GM19467 (cell line): Measurements from ENCODE around the gene KRTAP3-1.
"Not testable (repeated sequence)": the region's sequence is repeated elsewhere in the genome, so short reads cannot be mapped to it uniquely, and the experiment has no call there.

Source experiments
- ATAC-seq: cut with Tn5 transposase; IDR thresholded peaks from one replicate; pipeline ENCODE4 v1.9.1; 2021; ENCODE audit warnings: mild to moderate bottlenecking, moderate library complexity; ENCODE audit not compliant: unreplicated experiment

KRTAP3-1 gene

DNA sequence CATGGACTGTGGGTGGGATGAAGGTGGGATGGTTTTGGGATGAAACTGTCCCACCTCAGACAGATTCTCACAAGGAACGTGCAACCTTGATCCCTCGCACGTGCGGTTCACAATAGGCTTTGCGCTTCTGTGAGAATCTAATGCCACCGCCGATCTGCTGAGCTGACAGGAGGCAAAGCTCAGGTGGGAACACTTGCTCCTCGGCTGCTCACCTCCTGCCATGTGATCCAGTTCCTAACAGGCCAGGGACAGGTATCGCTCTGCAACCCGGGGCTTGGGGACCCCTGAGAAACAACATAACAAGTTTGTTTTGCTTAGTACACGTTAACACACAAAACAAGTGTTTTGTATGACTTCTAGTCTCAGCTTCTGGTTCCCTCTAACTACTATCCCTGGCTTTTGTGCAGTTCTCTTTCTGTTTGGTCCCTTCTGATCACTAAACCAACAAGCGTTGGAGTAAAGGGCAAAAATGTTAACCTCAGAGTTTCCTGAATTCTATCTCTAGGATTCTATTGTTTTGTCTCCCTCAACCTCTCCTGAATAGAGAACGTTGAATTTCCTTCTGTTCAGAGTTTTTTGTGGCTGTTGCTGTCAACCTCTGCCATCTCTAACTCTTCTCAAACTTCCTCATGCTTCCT is 7.8 kb upstream of the KRTAP3-1 start:
- ATAC-seq, result no peak

GRCh38 chr17:41015454-41015853 is 6.5 kb upstream of the KRTAP3-1 start:
- no peak for ATAC-seq

DNA sequence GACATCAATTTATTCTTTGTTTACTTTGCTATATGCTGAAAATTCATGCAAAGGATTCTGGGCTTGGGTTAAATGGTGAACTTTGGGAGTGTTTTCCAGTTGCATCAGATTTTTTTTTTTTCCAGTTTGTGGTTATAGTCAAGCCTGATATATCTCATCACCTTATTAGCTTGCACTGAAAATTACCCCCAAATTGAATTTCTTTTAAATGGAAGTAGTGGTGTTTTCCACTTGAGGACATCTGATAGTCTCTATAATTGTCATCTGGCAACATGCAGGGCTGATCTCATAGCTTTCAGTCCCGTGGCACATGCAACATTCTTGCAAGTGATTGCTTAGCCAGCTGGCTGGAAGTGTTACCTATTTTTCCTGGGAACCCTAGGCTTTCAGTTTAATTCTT is 4.7 kb upstream of the KRTAP3-1 start:
- ATAC-seq, result no peak

DNA sequence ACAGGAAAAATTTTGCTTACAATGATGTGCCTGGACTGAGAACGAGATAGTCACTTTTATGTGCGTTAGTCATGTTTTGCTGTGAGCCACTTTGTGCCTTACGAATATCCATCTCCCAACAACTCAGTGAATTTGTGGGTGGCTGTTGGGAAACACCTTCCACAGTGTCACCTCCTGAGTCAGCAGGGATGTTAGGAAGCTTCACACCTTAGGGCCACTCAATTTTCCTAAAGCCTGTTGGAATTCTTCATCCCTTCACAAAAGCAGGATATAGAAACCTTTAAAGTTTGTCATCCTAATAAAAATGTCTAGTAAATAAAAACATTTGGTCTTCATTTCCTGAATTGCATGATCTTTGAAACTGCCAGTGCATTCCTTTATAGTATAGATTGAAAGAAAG is 4.3 kb upstream of the KRTAP3-1 start:
- no peak for ATAC-seq

DNA sequence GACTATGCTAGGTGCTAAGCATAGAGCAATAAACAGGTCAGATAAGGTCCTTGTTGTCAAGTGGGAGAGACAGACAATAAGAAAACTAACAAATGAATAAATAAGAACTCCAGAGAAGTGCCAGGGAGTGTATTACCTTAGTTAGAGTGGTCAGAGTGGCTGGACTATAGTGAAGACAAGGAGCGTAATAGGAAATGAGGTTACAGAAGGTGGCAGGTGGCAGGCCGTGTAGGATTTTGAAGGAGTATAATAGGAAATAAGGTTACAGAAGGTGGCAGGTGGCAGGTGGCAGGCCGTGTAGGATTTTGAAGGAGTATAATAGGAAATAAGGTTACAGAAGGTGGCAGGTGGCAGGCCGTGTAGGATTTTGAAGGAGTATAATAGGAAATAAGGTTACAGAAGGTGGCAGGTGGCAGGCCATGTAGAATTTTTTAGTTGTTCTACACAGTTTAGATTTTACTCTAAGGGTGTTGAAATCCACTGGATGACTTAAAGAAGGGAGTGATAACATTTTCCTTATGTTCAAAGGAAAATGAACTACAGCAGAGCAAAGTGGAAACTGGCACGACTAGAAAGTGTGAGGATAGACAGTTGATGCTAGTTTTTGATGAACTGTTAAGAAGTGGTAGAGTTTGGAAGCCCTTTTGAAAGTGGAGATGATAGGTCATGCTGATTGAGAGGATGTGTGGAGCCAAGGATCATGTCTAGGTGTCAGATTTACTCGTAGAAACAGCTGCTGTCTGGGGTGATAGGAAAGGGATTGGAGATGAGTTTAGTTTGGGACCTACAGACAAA is 3.6 kb upstream of the KRTAP3-1 start:
- no peak for ATAC-seq

- no peak for ATAC-seq
These were observed 1.5 kb upstream of the KRTAP3-1 start for GRCh38 chr17:41010441-41010840.

GRCh38 chr17:41009936-41010335 is 1.0 kb upstream of the KRTAP3-1 start:
- ATAC-seq, result no peak

GRCh38 chr17:41009301-41009760 is 403 bp upstream of the KRTAP3-1 start:
- ATAC-seq, result no peak

DNA sequence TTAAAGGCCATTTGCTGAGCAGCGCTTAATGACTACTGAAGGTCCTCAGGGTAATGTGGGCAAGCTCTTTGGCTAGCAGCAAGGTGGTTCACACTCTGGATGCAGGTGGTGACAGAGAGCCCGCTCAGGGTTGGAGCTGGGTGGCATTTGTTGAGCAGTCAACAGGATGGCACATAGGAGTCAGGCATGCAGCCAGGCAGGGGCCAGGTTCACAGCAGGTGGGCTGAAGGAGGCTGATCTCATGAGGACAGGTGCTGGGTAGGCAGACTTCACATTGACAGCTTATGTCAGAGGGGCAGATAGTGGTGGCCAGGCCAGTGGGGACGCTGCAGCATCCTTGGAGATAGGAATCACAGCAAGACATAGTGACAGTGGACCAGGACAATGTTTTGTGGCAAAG is 4.5 kb downstream of the KRTAP3-1 start:
- no peak for ATAC-seq

- ATAC-seq, result no peak
These were observed 5.0 kb downstream of the KRTAP3-1 start for GRCh38 chr17:41003926-41004325.

DNA sequence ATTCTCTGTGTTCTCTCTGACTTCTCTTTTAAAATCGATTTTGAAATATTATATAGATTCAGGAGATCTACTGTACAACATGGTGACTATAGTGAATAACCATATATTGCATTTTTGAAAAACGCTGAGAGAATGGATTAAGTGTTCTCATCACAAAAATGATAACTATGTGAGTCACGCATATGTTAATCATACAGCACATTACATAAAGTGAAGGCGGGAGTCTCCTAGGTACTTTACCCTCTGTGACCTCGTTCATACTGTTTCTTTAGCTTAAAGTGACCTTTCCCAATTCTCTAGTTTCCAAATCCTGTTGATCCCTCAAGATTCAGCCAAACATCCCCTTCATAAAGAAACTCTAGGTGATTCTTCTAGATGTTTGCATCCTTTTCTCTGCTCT is 6.1 kb downstream of the KRTAP3-1 start:
- no peak for ATAC-seq

GRCh38 chr17:41001795-41002194 is 7.1 kb downstream of the KRTAP3-1 start:
- no peak for ATAC-seq

DNA sequence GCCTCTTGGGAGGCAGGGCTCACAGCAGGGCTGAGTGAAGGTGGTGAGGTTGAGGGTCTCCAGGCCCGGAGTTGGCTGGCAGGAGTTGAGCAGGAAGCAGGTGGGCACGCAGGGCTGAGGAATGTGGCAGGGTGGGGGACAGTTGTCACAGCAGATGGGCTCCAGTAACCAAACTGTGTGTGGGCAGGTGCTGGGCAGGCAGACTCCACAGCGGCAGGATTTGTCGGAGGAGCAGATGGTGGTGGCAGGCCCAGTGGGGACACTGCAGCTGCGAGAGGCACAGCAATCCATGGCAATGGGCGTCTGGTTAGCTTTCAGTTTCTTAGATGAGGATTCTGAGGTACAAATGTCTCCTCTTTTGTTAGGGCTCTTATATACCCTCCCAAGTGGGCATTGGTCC is 9.4 kb downstream of the KRTAP3-1 start, which contains the start of gene KRTAP3-2:
KRTAP3-2 (minus strand) TSS at position 344 of the 400 bp plus-strand sequence; CDS start at position 291, 53 bp downstream.
- ATAC-seq, result not testable (repeated sequence)

DNA sequence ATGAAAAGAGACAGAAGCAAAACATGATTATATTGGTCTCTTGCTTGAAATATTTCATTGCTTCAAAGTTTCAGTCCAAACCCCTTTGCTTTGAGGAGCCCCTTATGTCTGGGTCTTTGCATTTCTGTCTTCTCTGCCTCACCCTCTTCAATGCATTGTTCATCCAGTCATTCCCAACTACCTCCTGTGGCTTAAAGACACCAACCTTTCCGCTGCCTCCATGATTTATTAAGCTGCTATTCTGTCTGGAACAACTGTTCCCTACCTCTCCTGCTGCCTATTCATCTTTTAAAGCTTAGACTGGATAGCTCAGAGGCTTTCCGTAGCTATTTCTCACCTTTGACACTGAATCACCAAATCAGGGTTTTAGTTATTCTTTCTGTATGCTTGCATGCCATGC is 11.6 kb downstream of the KRTAP3-1 start:
- ATAC-seq, result no peak

- no peak for ATAC-seq
These were observed 12.1 kb downstream of the KRTAP3-1 start for GRCh38 chr17:40996829-40997228.

DNA sequence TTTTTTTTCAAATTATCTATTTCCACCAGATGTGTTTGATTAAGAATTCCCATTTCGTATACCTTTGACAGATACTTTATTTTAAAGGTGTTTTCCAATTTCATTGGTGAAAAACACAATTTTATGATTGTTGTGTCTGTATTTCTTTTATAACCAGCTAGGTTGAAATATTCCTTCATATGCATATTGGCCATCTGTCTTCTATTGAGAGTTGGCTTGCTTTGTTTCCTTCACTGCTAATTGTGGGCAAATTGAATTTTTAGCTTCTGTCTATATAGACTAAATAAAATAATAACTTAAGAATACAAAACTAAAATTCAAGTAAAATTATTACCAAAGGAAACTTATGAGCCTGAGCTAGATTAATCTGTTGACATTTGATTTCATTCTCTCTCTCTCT is 13.8 kb downstream of the KRTAP3-1 start:
- no peak for ATAC-seq

DNA sequence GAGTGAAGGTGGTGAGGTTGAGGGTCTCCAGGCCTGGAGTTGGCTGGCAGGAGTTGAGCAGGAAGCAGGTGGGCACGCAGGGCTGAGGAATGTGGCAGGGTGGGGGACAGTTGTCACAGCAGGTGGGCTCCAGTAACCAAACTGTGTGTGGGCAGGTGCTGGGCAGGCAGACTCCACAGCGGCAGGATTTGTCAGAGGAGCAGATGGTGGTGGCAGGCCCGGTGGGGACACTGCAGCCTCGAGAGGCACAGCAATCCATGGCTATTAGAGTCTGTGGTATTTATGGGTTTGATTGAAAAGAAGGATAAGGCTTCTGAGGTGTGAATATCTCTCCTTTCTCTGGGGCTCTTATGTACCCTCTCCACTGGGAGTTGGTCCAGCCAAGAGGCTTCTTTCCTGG is 15.1 kb downstream of the KRTAP3-1 start, which contains the start of gene KRTAP3-3:
KRTAP3-3 (minus strand) TSS at position 326 of the 400 bp plus-strand sequence; CDS start at position 259, 67 bp downstream.
- no peak for ATAC-seq

DNA sequence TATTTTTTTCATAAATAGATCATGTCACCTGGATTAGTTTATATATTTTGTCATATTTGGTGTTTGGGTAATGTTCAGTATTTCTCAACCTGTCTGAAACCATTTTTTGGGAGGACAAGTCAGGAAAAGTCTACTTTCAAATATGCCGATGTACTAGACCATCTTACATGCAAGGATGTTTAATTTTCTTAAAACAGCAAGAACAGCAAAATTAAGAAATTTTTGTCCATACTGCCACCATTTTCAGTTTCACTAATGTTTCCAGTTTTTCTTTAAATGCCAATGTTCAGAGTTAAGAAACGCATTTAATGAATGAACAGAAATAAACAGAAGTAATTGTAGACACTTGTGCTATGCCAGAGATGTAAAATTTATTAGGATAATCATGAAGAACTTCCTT is 15.8 kb downstream of the KRTAP3-1 start:
- no peak for ATAC-seq

- no peak for ATAC-seq
These were observed 16.3 kb downstream of the KRTAP3-1 start for GRCh38 chr17:40992666-40993065.

DNA sequence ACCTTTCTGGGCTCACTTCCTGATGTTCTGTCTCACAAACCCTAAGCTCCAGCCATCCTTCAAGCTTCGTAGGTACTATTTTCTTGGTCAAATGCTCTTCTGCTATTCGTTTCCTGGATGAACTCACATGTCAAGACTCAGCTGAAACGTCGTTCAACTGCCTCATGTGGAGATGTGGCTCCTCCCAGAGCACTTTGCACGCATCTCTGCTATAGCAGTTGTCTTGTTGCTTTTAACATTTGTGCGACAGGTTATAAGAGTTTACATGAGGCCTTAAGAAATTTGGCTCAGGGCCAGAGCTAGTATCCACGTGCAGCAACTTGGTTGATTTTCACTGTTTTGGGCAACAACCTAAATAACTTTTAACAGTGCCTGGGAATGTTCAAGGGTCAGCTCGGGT is 22.0 kb downstream of the KRTAP3-1 start:
- ATAC-seq, result no peak

DNA sequence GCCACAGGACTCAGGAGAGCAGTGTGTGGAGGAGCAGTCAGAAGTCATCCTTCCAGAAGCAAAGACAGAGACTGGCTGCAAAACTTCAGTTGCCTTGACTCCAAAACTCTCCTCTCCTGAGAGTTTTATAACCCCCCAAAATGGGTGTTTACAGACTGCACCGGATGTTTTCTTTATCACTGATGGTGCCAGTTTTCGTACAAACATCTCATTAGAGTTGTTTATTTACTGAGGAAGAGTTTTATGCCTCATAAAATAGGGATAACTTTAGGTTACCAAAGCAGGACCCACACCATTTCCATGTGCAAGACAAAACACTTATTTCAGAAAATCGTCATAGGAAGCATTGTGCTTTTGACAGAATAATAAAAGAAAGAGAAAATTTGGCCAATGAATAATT is 24.7 kb downstream of the KRTAP3-1 start, which contains the start of gene KRT40:
KRT40 (minus strand) TSS at position 101 of the 400 bp plus-strand sequence; CDS start at position 48, 53 bp downstream.
- ATAC-seq, result no peak

- ATAC-seq, result no peak
These were observed 27.8 kb downstream of the KRTAP3-1 start for GRCh38 chr17:40981115-40981514.
